HG03045 (cell line): ENCODE data around the gene SINHCAF.
"Not testable (repeated sequence)": the region's sequence is repeated elsewhere in the genome, so short reads cannot be mapped to it uniquely, and the experiment has no call there.

ENCODE experiments used
- ATAC-seq: cut with Tn5 transposase; IDR thresholded peaks from one replicate; pipeline ENCODE4 v1.9.1; 2021; ENCODE audit warnings: mild to moderate bottlenecking, moderate library complexity; ENCODE audit not compliant: unreplicated experiment

SINHCAF gene

DNA sequence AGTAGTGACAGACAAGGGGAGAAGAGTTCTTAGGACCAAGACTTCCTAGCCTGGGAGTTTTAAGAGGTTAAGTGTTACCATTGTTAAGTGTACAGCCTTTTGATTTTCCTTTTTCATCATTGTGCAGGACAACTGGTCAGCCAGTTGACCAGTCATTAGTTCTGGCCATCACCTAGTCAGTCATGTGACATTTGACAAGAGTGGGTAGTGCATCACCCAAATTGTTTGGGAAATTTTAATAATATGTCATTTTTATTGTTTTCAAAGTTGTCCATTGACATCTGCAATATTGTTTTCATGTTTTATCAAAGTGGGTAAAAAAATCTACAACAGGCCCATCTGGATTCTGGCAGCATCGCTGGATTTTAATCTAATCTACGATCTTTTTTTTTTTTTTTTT lies 15.5 kb downstream of the SINHCAF start:
- no peak for ATAC-seq

DNA sequence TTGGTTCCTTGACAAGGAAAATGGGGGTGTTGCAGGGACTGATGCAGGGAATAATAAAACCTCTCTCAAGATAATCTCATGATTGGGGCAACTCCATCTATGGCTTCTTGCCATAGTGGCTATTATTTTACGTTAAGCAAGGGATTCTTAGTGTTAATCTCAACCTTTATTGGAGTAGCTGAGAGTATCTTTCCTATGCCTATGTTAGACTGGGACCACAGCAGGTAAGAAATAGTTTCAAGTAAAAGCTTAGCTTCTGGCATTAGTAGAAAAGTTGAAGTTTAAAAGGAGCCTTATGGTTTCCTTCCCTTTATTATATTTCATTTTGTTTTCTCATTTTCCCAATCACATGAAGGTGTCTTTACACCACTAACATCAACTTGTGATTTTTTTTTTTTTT lies 16.7 kb downstream of the SINHCAF start:
- no peak for ATAC-seq

DNA sequence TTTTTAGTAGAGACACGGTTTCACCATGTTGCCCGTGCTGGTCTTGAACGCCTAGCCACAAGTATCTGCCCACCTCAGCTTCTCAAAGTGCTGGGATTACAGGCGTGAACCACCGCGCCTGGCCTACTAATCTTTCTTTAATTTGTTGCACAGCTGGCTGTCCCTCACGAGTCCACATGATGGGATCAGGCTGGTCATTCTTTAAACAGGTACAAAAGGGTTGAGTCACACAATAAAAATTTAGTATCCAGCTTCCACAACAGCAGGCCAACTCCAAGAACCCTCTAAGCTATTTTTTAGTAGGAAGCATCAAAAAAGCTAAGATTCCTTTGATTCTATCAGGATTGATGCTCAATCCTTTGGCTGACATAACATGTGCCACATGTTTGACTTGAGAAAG lies 17.8 kb downstream of the SINHCAF start:
- no peak for ATAC-seq

DNA sequence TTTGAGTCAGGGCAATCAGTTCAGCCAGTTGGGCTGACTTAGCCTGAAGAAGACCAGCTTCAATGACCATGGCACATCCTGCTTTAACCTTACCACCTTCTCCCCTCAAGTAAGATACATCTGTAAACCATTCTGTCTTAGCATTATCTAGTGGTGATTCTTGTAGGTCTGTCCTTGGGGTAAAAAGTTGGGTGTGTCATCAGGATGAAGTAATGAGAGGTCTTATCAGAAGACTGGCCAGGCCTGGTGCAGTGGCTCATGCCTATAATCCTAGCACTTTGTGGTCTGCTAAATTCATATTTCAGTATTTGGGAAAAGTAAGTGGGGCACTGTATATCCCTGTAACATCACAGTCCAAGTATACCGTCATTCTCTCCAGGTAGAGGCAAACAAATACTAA lies 19.1 kb downstream of the SINHCAF start:
- no peak for ATAC-seq

DNA sequence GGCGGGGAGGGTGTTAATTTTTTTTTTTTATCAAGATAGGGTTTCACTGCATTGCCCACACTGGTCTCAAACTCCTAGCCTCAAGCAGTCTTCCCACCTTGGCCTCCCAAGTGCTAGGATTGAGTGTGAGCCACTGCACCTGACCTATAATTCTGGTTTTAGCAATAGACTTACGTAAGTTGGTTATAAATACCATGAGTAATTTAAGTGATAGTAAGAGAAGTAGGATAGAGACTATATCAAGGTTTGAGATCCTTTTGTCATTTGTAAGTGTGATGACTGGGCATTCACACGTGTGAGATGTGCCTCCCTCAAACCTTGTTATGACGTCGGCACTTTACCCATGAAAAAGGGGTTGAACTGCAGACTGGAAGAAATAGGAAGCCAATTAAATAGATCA lies 22.5 kb downstream of the SINHCAF start:
- no peak for ATAC-seq

DNA sequence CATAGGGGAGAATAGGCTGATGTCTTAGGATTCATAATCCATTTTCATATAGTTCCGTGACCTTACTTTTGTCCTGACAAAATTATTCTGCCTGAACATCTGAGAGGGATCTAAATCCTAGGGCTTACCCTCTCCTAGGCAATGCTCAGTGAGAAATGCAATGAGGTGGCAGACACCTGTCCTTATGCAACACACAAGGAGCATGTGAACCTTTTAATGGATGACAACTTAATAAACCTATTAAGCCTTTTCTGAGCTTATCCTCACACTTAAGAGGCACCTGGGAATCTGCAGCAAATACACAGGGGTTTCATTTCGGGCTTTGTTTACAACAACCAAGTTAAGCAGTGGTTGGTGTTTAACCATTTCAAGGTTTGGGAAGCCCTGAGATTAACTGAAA lies 24.6 kb downstream of the SINHCAF start:
- ATAC-seq: no peak

DNA sequence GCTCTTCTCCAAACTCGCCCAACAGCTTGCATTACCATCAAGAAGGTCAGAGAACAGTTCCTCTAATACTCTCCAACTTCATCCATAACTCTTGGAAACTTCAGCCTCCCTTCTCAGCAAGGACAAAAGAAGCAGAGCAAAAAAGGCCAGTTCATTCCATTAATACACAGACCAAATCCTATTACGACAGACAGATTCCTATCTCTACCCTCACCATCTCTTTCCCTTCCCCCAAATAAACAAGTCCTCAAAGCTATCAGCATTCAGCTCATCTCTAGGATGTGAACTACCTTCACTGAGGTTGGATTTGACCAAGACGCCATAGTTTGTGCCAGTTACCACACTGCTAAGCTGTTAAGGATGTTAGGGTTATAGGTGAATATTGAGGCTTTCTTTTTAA lies 25.2 kb downstream of the SINHCAF start:
- no peak for ATAC-seq

DNA sequence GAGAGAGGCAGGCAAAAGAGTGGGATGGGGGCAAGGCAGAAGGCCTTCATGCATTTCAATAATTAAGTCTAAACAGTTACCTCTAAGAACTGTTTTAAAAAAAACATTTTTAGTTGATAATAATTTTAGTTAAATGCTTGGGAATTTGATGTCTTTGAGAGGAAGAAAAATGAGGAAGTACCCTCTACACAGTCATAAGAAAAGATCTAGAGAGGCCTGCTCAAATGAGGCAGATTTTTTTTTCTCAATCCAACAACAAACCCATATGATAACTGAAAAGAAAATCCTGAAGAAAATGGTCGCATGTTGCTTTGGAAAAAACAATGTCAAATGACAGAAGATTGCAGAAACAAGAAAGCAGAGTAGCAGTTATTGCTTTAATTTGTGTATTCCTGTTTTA lies 25.6 kb downstream of the SINHCAF start:
- ATAC-seq: no peak

DNA sequence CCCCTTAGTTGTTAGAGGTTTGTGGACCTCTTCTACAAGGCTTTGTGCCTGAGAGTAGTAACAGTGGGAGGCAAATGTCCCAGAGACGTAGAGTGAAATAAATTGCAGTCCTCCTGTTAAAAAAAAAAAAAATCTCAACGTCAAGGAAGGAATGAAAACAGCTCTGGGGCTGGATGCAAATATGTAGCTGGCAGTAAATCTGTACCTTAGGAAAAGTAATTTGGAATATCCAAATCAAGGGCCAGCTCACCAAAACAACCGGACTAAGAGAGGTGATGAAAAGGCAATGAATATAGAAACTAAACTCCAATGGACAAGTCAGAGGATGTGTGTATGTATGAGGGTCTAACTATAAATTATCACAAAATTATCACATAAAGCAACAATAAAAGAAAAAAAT lies 27.0 kb downstream of the SINHCAF start:
- ATAC-seq: peak; percentile 16

DNA sequence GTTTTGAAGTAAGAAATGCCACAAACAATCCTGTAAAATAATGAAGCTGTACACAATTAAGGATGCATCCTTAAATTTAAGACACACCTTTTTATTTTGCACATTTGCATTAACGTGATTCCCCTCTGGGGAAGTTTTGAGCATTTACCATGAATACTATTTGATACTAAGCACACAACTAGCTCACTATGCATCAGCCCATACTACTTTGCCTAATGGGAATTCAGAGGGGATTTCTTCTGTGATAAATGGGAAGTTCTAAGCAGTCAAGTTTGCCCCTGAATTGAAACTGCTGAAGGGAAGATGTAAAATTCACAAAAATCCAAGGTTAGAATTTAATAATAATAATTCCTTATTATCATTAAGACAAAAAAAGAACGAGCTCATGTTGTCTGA lies 27.4 kb downstream of the SINHCAF start:
- peak; percentile 35 for ATAC-seq

DNA sequence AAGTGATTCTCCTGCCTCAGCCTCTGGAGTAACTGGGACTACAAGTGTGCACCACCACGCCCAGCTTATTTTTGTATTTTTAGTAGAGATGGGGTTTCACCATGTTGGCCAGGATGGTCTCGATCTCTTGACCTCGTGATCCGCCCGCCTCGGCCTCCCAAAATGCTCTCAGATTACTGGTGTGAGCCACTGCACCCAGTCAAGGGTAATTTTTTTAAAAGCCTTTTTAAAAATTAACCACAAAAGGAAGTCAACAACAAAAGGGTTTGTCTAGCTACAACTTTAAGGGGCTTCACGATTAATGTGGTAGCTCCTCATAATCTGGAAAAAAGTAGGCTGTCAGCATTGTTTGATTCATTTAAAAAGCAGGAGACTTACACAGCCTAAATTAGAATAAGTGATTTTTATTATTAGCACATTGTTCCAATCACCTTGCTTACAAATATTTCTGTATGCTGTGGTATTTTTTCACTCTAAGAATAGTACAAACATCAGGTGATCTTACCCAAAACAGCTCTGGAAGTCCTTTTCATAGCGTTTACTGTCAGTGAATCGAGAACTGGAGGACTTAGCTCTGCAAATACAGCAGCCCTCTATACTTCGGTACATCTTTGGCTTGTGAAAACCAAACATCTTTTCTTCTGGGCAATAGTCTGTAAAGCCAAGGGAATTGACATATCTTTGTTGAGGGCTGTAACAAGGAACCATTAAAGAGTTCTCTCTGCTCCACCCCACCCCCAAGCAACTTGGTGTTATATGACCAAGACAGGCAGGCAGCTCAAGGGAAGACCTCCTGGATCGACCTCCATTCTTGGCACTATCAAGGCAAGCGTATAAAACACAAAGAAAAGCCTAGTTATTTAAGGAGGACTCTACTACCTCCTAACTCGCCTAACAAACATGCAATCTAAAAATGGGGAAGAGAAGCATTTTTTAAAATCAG lies 28.1 kb downstream of the SINHCAF start:
- ATAC-seq: peak; percentile 45

DNA sequence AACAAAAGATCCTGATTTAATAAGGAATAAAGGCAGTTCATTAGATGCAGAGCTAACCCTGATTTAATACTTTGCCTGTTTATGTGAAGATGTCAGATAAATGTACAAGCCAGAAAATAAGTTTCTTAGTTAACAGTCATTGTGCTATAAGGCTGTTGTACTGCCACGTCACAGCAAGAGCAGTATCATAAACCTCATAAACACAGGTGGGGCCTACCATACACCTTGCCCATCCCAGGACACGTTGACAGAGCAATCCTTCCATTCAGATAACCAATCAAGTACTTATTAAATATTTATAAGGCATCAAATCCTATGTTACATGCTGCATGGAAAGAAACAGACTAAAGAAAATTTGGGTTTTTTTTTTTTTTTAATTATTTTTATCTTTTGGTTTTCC lies 36.5 kb downstream of the SINHCAF start:
- no peak for ATAC-seq

DNA sequence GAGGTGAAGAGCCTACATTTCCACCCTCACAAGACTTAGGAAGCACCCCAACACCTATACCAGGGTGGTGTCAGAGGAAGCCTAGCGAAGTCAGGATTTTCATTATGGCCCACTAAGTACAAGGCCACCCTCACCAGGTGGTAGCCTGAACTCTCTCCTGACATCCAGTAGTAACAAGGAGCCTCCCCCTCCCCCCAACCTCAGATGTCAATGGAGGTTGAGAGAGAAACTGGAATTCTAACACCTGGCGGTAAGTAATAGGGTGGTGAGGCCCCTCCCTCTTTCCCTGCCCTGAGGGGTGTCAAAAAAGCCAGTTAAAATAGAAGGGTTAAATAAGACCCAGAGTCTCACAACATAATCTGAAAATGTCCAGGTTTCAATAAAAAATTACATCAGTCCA lies 37.6 kb downstream of the SINHCAF start:
- ATAC-seq: no peak

DNA sequence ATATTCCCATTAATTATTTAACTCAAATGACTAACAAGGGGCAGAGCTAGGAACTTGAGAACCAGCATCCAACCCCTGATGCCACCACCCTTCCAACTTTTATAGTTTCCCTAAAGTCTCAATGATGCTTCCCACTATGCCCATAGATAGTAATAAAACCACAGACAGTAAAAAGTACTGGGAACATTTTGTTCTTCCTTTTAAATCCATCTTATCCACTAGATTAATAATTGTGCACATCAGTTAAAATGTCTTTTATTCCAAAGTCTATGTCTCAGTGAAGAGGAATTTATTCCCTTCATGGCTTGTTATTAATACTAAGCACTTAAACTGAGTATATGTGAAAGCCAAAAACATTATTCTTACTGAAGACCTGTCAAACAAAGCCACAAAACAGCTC lies 45.8 kb downstream of the SINHCAF start:
- no peak for ATAC-seq

DNA sequence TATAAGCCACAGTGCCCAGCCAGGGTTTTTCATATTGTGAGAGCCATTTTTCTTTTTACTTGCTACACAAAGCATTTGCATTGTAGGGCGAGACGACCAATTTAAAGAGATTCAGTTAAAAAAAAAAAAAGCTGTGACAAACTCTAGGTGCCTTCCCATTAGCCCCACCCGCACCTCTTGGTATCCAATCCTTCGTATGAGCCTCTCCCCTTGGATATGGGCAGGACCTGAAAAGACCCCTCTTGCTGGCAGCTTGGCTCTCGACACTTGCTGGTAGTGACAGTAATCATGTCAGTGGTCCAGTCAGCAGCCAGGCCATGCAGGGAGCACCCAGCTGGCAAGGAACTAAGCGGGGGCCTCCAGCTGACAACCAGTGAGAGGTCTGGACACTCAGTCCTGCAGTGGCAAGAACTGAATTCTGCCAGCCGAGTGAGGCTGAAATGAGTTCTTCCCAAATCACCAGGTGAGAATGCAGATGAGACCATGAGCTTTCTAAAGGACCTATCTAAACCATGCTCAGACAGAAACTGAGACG lies 46.5 kb downstream of the SINHCAF start:
- ATAC-seq: no peak

DNA sequence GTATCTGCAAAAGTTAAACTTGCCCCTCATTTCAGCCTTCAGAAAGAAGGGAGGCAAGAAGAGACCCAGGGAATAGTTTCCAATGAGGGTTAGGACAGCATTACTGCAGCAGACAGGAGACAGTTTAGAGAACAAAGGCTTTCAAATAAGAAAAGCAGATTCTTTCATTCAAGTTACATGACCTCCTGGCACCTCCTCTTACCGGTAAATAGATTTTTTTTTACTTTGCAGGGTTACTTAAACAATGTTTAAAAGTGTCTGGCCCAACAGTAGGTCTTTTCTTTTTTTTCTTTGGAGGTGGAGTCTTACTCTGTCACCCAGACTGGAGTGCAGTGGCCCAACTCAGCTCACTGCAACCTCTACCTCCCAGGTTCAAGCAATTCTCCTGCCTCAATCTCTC lies 47.1 kb downstream of the SINHCAF start:
- no peak for ATAC-seq

DNA sequence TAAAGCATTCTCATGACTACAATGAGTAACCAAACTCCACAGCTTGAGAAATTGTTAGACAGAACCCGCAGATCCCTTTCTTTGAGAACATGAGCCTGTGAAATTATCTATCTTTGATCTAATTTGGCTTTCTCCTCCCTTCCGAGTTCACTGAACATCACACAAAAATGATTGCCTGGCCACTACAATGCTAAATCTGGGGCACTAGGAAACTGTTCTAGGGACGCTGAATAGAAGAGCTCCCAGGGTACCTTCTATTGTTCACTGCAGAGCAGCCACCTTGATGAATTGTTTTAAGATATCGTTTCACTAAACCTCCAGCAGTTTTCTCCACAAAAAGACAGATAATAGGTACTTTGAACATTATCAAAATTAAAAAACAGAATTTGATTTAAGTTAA lies 47.5 kb downstream of the SINHCAF start:
- ATAC-seq: no peak

DNA sequence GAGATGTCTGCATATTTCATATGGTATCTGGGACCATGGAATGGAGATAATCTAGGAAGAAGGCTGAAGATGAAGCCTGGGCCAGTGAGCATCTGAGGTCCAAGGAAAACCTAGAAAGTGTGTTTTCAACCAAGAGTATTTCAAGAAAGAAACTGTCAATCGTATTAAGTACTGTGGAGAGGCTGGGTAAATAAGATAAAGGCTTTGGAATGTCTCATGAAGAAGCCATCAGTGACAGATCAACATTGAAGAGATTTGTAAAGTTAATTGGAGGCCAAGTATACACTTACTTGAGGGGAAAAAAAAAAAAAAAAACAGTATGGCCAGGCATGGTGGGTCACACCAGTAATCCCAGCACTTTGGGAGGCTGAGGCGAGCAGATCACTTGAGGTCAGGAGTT lies 48.9 kb downstream of the SINHCAF start:
- no peak for ATAC-seq

DNA sequence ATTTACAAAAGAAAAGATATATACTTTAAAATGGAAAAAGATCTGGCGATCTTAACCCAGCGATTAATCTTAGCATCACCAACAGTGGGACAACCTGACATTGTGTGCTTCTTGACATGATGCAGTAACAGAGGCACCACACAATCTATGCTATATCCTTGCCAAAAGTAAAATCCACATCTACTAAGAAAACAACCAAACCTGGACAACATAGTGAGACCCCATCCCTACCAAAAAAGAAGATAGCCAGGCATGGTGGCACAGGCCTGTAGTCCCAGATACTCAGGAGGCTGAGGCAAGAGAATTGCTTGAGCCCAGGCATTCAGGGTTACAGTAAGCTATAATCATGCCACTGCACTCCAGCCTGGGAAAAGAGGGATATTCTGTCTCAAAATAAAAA lies 50.5 kb downstream of the SINHCAF start:
- ATAC-seq: no peak

DNA sequence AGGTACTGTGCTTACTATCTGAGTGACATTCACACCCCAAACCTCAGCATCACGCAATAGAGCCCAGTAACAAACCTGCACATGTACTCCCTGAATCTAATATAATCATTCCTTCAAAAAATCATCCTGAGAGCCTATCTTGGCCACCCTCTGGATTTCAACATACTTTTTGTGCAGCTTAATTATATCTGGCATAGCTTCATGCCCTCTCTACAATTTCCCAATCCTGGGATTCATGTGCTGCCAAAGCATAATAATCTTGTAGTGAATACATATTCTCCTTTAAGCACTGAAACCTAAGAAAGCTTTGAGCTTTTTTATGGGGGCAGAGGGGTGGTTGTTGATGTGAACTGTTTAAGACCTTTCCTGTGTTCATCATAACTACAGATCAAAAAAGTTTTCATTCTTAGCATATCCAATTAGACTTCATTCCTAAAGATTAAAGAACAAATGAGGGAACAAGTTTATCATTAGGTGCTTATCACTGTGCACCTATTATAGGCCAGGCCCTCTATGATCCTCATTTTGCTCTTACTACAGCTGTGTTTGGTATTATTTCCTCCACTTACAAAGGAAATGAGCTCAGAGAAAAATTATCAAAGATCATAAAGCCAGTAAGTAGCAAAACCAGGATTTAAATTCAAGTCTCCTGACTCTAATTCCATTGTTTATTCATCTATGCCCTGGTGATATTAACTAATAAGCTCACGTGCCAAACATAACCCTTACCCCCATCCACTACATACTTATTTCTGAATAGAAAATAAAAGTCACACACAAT lies 51.2 kb downstream of the SINHCAF start:
- ATAC-seq: no peak

DNA sequence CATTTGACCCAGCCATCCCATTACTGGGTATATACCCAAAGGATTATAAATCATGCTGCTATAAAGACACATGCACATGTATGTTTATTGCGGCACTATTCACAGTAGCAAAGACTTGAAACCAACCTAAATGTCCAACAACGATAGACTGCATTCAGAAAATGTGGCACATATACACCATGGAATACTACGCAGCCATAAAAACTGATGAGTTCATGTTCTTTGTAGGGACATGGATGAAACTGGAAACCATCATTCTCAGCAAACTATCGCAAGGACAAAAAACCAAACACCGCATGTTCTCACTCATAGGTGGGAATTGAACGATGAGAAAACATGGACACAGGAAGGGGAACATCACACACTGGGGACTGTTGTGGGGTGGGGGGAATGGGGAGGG lies 52.2 kb downstream of the SINHCAF start:
- not testable (repeated sequence) for ATAC-seq
